Breast epithelium (tissue), 4 donors: ENCODE data around the gene OR10T2. TPM values are rescaled to one million over a fixed set of nuclear protein-coding genes. Genes with fewer than 3 reads are reported as not detected.

Experiments used
- DNase-seq, 2 donors: peaks; one replicate each; pipeline ENCODE4 v3.0.0-alpha.2; 2019; ENCODE audit warnings: low spot score in 2 of 2
- H3K27ac ChIP-seq, 2 donors: fragments of 200-600 bp; sonication (generic) in 1 of 2; one replicate each; pipeline ENCODE4 v1.5.1; 2016 to 2019; ENCODE audit warnings: mild to moderate bottlenecking in 1 of 2
- H3K27me3 ChIP-seq, 2 donors: fragments of 200-600 bp; sonication (generic) in 1 of 2; one replicate each; pipeline versions ENCODE4 v1.5.1 to v1.6.0; 2017 to 2019; ENCODE audit warnings: control low read depth in 1 of 2, mild to moderate bottlenecking in 1 of 2
- H3K36me3 ChIP-seq: fragments of 200-600 bp; one replicate; pipeline ENCODE4 v1.5.1; 2019
- H3K4me1 ChIP-seq, 2 donors: fragments of 200-600 bp; sonication (generic); one replicate each; pipeline ENCODE4 v1.5.1; 2016 to 2019; ENCODE audit warnings: control low read depth in 1 of 2
- H3K4me3 ChIP-seq, 3 donors: fragments of 200-600 bp; sonication (generic); 1 replicate in 2 of 3; 2 replicates in 1 of 3; pipeline ENCODE4 v1.5.1; 2016 to 2019; ENCODE audit warnings: mild to moderate bottlenecking in 3 of 3, moderate library complexity in 2 of 3
- H3K9me3 ChIP-seq, 2 donors: fragments of 200-600 bp; sonication (generic) in 1 of 2; one replicate each; pipeline ENCODE4 v1.5.1; 2016 to 2019; ENCODE audit warnings: control low read depth in 1 of 2
- POLR2A ChIP-seq: fragments of 450-650 bp; IDR thresholded peaks from one replicate; pipeline ENCODE4 v1.6.1; 2016; ENCODE audit warnings: antibody characterized with exemption, mild to moderate bottlenecking, moderate library complexity
- POLR2AphosphoS5 ChIP-seq, 3 donors: sonication (generic); formaldehyde crosslinking; IDR thresholded peaks; one replicate each; pipeline ENCODE4 v1.6.1; 2017; ENCODE audit warnings: antibody characterized with exemption in 3 of 3
- intact Hi-C: fragments of 100-400 bp; cut with DNase I; formaldehyde crosslinking; loops from one replicate; pipeline ENCODE4 v1.15.1; 2023; ENCODE audit warnings: low total_unique reads
- total RNA-seq, 3 donors: library from RNA; depleted of rRNA; stranded (reverse); fragments of >200 nt; gene quantifications; one replicate each; pipeline ENCODE4 v1.1.0, GENCODE V29; 2016
- TF ChIP-seq, protein P1 (sequence below), 3 donors: fragments of 450-650 bp; IDR thresholded peaks; one replicate each; pipeline ENCODE4 v1.5.1; 2016 to 2017; ENCODE audit warnings: antibody characterized with exemption in 3 of 3, mild to moderate bottlenecking in 3 of 3, moderate library complexity in 3 of 3

OR10T2 gene
- total RNA-seq, 3 donors from 2014 or later, result not detected

DNA sequence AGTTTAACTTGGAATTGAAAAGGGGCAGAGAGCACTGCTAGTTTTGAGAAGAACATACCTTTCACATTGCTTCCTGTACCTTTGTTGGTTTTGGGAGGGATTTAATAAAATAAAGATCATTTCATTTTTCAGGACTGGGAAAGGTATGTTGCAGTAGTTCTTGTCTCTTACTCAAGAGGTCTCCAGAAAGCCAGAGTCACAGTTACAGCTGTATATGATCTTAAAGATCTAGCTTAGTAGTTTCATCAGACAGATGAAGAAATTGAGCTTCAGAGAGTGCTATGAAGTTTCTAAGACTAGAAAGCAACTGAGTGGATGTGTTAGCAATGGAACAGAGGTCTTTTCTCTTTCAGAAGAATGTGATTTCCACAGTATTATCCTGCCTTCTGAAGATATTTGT is 25.8 kb upstream of the OR10T2 start:
- no peak for DNase-seq
- Histone ChIP-seq H3K4me3 (no peak overlapping the region), H3K36me3 (no peaks in the 10 kb centered on the region), H3K27ac (no peak overlapping the region), H3K27me3 (no peaks in the 10 kb centered on the region), H3K4me1 (no peaks in the 10 kb centered on the region), H3K9me3 (peaks cover 0 to 15% of the 10 kb centered on the region in 2 donors)
- intact Hi-C loops, result no loop called here
- TF ChIP-seq POLR2AphosphoS5 (IDR thresholded peaks at IDR 0.05) (no peak), POLR2A (no peak)
- TF ChIP-seq, protein P1, sequence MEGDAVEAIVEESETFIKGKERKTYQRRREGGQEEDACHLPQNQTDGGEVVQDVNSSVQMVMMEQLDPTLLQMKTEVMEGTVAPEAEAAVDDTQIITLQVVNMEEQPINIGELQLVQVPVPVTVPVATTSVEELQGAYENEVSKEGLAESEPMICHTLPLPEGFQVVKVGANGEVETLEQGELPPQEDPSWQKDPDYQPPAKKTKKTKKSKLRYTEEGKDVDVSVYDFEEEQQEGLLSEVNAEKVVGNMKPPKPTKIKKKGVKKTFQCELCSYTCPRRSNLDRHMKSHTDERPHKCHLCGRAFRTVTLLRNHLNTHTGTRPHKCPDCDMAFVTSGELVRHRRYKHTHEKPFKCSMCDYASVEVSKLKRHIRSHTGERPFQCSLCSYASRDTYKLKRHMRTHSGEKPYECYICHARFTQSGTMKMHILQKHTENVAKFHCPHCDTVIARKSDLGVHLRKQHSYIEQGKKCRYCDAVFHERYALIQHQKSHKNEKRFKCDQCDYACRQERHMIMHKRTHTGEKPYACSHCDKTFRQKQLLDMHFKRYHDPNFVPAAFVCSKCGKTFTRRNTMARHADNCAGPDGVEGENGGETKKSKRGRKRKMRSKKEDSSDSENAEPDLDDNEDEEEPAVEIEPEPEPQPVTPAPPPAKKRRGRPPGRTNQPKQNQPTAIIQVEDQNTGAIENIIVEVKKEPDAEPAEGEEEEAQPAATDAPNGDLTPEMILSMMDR (IDR thresholded peaks at IDR 0.05), result no peak

- no peaks in the 10 kb centered on the region for H3K36me3 ChIP-seq
- no peaks in the 10 kb centered on the region for H3K27me3 ChIP-seq
- H3K4me3 ChIP-seq, result no peak overlapping the region
- intact Hi-C loops, result no loop called here
- TF ChIP-seq POLR2AphosphoS5 (IDR thresholded peaks at IDR 0.05) (no peak), POLR2A (no peak)
- TF ChIP-seq, protein P1 (IDR thresholded peaks at IDR 0.05), result no peak
- no peak for DNase-seq
- H3K9me3 ChIP-seq, result peaks cover 0 to 2% of the 10 kb centered on the region in 2 donors
- no peaks in the 10 kb centered on the region for H3K4me1 ChIP-seq
- H3K27ac ChIP-seq, result no peak overlapping the region
These were observed 22.9 kb upstream of the OR10T2 start for GRCh38 chr1:158422212-158422611.

- Histone ChIP-seq H3K4me1 (no peaks in the 10 kb centered on the region), H3K9me3 (no peaks in the 10 kb centered on the region), H3K27ac (no peak overlapping the region), H3K27me3 (no peaks in the 10 kb centered on the region), H3K4me3 (no peak overlapping the region), H3K36me3 (no peaks in the 10 kb centered on the region)
- DNase-seq, result no peak
- intact Hi-C loops, result no loop called here
- TF ChIP-seq POLR2A (no peak), POLR2AphosphoS5 (IDR thresholded peaks at IDR 0.05) (no peak)
- TF ChIP-seq, protein P1 (IDR thresholded peaks at IDR 0.05), result no peak
These were observed 18.3 kb upstream of the OR10T2 start for GRCh38 chr1:158417586-158417985.

- H3K4me1 ChIP-seq, result no peaks in the 10 kb centered on the region
- H3K27ac ChIP-seq, result no peak overlapping the region
- H3K27me3 ChIP-seq, result no peaks in the 10 kb centered on the region
- TF ChIP-seq, protein P1 (IDR thresholded peaks at IDR 0.05), result no peak
- no peak for TF ChIP-seq POLR2A
- TF ChIP-seq POLR2AphosphoS5 (IDR thresholded peaks at IDR 0.05), result no peak
- no peaks in the 10 kb centered on the region for H3K36me3 ChIP-seq
- intact Hi-C loops, result no loop called here
- DNase-seq, result no peak
- H3K9me3 ChIP-seq, result no peaks in the 10 kb centered on the region
- H3K4me3 ChIP-seq, result no peak overlapping the region
These were observed 15.5 kb upstream of the OR10T2 start for GRCh38 chr1:158414651-158415345.

DNA sequence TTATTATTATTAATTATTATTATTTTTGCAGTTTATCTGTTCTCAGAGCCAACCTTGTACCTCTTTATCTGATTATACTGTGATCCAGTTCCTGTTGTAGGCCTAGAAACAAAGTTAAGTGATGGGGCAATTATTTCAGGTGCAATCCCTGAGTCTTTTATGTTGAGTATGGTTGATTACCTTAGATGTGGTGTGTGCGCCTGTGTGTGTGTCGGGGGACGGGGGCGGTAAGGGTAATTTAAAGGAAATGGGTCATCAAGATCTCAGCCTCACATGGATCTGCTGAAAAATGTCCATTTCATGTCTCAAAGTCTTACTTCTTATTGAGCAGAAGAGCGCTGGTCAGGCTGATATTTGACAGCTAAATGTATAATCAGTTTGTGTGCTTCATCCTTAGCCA is 7.8 kb upstream of the OR10T2 start:
- H3K4me1 ChIP-seq, result no peaks in the 10 kb centered on the region
- no peaks in the 10 kb centered on the region for H3K9me3 ChIP-seq
- H3K4me3 ChIP-seq, result no peak overlapping the region
- H3K27me3 ChIP-seq, result no peaks in the 10 kb centered on the region
- TF ChIP-seq, protein P1 (IDR thresholded peaks at IDR 0.05), result no peak
- TF ChIP-seq POLR2AphosphoS5 (IDR thresholded peaks at IDR 0.05) (no peak), POLR2A (no peak)
- H3K27ac ChIP-seq, result no peak overlapping the region
- DNase-seq, result no peak
- intact Hi-C loops, result no loop called here
- H3K36me3 ChIP-seq, result no peaks in the 10 kb centered on the region
